Measurements from ENCODE around the gene RAB40A. TPM values are rescaled to one million over a fixed set of nuclear protein-coding genes. Genes with fewer than 3 reads are reported as not detected.
"Not testable (repeated sequence)": the region's sequence is repeated elsewhere in the genome, so short reads cannot be mapped to it uniquely, and the experiment has no call there.

Gene RAB40A
- total RNA-seq, 4 donors from 2014 or later = not detected

DNA sequence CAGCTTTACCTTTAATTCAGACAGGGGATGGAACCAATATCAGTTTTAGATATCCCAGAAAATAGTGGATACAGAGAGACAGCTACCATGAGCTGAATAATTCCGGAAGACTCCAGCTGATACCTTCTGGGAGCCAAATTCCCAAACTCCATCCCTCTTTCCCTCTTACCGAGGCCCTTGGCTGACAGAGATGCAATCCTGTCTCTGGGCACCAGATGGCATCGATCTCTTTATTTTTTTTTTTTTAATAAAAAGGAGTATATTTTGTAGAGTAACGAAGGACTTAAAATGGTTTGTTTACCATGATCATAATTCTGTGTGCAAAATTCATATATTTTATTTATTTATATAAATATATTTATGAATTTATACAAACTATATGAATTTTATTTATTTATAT lies 31.0 kb downstream of the RAB40A start:
- no peaks in the 10 kb centered on the region for H3K27me3 ChIP-seq
- TF ChIP-seq, protein P1, sequence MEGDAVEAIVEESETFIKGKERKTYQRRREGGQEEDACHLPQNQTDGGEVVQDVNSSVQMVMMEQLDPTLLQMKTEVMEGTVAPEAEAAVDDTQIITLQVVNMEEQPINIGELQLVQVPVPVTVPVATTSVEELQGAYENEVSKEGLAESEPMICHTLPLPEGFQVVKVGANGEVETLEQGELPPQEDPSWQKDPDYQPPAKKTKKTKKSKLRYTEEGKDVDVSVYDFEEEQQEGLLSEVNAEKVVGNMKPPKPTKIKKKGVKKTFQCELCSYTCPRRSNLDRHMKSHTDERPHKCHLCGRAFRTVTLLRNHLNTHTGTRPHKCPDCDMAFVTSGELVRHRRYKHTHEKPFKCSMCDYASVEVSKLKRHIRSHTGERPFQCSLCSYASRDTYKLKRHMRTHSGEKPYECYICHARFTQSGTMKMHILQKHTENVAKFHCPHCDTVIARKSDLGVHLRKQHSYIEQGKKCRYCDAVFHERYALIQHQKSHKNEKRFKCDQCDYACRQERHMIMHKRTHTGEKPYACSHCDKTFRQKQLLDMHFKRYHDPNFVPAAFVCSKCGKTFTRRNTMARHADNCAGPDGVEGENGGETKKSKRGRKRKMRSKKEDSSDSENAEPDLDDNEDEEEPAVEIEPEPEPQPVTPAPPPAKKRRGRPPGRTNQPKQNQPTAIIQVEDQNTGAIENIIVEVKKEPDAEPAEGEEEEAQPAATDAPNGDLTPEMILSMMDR (IDR thresholded peaks at IDR 0.05 in 4 of 5, conservative IDR thresholded peaks at IDR 0.05 in 1 of 5) = no peak
- TF ChIP-seq POLR2A (IDR thresholded peaks at IDR 0.05) = no peak

DNA sequence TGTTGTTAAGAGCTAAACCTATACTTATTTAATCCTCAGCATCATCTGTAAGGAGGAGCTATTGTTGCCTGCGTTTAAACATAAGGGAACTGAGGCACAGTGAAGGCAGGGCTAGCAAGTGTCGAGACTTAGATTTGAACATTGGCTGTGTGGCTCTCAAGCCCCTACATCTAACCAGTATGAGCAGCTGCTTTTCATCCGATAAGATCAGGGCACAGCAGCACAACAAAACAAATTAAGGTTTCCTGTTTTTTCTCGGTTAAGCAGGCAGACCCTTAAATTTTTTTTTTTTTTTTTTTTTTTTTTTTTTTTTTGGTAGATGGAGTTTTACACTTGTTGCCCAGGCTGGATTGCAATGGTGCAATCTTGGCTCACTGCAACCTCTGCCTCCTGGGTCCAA lies 35.6 kb downstream of the RAB40A start:
- DNase-seq = no peak
- TF ChIP-seq, protein P1 (IDR thresholded peaks at IDR 0.05 in 4 of 5, conservative IDR thresholded peaks at IDR 0.05 in 1 of 5) = no peak
- no peak for TF ChIP-seq POLR2A (IDR thresholded peaks at IDR 0.05)
- ATAC-seq = no peak
- no peaks in the 10 kb centered on the region for H3K27me3 ChIP-seq
- no peaks in the 10 kb centered on the region for H3K36me3 ChIP-seq
- H3K4me1 ChIP-seq = no peaks in the 10 kb centered on the region
- H3K9me3 ChIP-seq = no peaks in the 10 kb centered on the region
- in situ Hi-C loops (cut with MboI; ENCODE audit: low sequenced_read_pairs in 4 of 4) (no loop called here), intact Hi-C loops (cut with DNase I; ENCODE audit: low total_unique reads) (no loop called here)
- no peak overlapping the region for H3K4me3 ChIP-seq
- H3K27ac ChIP-seq = no peak overlapping the region

More for the DNA sequence above, 31.0 kb downstream of the RAB40A start:
- no peak overlapping the region for H3K4me3 ChIP-seq
- H3K36me3 ChIP-seq = no peaks in the 10 kb centered on the region
- no peak overlapping the region for H3K27ac ChIP-seq
- no peaks in the 10 kb centered on the region for H3K9me3 ChIP-seq
- in situ Hi-C loops (cut with MboI; ENCODE audit: low sequenced_read_pairs in 4 of 4) = no loop called here
- intact Hi-C loops (cut with DNase I; ENCODE audit: low total_unique reads) = no loop called here
- no peak for ATAC-seq
- H3K4me1 ChIP-seq = no peaks in the 10 kb centered on the region
- no peak for DNase-seq

DNA sequence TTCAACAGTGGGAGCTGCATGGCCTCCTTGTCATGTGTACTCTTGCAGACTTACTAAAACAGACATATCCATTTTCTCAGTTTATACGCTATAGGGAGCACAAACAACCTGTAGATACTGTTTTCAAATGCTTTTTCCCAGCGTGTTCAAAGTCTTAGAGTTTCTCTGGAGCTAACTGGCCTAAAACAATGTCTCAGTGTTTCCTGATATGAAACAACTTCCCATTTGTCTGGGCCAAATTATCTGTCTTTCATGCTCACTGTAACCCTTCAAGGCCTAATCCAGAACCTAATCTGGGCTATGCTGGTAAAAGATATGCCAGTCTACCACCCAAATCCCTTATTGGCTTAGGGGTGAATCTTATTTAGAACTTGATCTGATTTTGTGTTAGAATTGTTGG lies 38.8 kb downstream of the RAB40A start:
- intact Hi-C loops (cut with DNase I; ENCODE audit: low total_unique reads) (no loop called here), in situ Hi-C loops (cut with MboI; ENCODE audit: low sequenced_read_pairs in 4 of 4) (no loop called here)
- no peak for ATAC-seq

DNA sequence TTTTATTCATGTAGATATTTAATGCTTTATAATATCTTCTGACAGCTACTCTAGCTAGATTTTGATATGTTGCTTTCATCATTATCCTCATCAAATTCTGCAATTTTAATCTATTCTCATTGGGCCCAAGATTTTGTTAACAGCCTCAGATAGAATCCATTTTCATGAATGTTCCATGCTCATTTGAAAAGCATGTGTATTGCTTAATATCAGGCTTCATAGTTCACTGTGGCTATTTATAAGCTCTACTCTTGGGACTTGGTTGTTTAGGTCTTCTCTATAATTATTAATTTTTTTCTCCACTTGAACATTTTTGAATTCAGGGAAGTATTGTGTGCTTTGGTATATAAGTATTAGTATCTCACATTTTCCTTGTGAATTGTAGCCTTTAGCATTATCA lies 41.8 kb downstream of the RAB40A start:
- ATAC-seq (no peak), DNase-seq (no peak)
- no peaks in the 10 kb centered on the region for H3K4me1 ChIP-seq
- in situ Hi-C loops (cut with MboI; ENCODE audit: low sequenced_read_pairs in 4 of 4) = no loop called here
- no peaks in the 10 kb centered on the region for H3K27me3 ChIP-seq
- H3K4me3 ChIP-seq = no peak overlapping the region
- TF ChIP-seq, protein P1 (IDR thresholded peaks at IDR 0.05 in 4 of 5, conservative IDR thresholded peaks at IDR 0.05 in 1 of 5) = no peak
- no peak for TF ChIP-seq POLR2A (IDR thresholded peaks at IDR 0.05)
- H3K9me3 ChIP-seq = no peaks in the 10 kb centered on the region
- no peaks in the 10 kb centered on the region for H3K36me3 ChIP-seq
- intact Hi-C loops (cut with DNase I; ENCODE audit: low total_unique reads) = no loop called here
- no peak overlapping the region for H3K27ac ChIP-seq

More for the DNA sequence above, 38.8 kb downstream of the RAB40A start:
- Histone ChIP-seq H3K27ac (no peak overlapping the region), H3K36me3 (no peaks in the 10 kb centered on the region), H3K4me1 (no peaks in the 10 kb centered on the region), H3K9me3 (no peaks in the 10 kb centered on the region), H3K4me3 (no peak overlapping the region), H3K27me3 (no peaks in the 10 kb centered on the region)
- TF ChIP-seq, protein P1 (IDR thresholded peaks at IDR 0.05 in 4 of 5, conservative IDR thresholded peaks at IDR 0.05 in 1 of 5) = no peak
- no peak for TF ChIP-seq POLR2A (IDR thresholded peaks at IDR 0.05)
- DNase-seq = no peak

DNA sequence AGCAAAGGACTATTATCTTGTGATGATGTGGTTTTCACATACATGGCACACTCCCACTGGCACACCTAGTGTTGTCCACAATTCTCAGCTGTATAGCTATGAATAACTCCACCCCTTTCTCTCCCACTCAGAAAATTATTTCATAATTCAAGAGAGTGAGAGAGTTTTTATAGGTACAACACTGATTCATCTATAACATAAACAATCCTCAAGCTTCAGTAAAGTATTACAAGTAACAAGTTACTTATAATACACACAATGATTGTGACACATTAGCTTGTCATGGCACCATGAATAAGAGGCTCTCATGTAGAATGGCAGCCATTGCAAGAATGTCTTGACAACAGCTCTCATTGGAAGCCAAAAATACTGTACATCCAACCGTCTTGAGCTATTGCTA lies 43.9 kb downstream of the RAB40A start:
- Histone ChIP-seq H3K4me1 (no peaks in the 10 kb centered on the region), H3K36me3 (no peaks in the 10 kb centered on the region), H3K27me3 (no peaks in the 10 kb centered on the region), H3K4me3 (no peak overlapping the region), H3K9me3 (no peaks in the 10 kb centered on the region), H3K27ac (no peak overlapping the region)
- TF ChIP-seq, protein P1 (IDR thresholded peaks at IDR 0.05 in 4 of 5, conservative IDR thresholded peaks at IDR 0.05 in 1 of 5) = no peak
- no peak for TF ChIP-seq POLR2A (IDR thresholded peaks at IDR 0.05)
- ATAC-seq (no peak), DNase-seq (no peak)
- intact Hi-C loops (cut with DNase I; ENCODE audit: low total_unique reads) (no loop called here), in situ Hi-C loops (cut with MboI; ENCODE audit: low sequenced_read_pairs in 4 of 4) (no loop called here)

DNA sequence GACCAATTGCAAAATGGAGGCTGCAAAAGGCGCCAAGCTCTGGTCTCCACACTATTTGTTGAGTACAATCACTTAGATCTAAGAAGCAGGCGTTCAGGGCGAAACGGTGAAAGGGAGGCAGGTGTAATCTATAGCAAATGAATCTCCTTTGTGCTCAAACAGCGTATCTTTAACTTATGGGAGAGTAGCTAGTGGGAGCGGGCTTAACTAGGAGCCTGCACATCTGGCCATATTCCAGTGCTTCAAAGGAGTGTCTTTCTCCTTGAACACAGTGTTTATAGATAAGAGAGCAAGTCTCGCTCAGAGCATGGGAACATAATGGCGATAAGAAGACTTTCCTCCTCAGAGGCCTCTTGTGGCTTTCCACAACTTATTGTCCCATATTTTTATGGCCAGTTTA lies 49.3 kb downstream of the RAB40A start:
- DNase-seq; H3K4me1 ChIP-seq; intact Hi-C loops (cut with DNase I; ENCODE audit: low total_unique reads); H3K4me3 ChIP-seq; H3K27ac ChIP-seq; H3K27me3 ChIP-seq; H3K36me3 ChIP-seq; H3K9me3 ChIP-seq; ATAC-seq: not testable (repeated sequence)
- in situ Hi-C loops (cut with MboI; ENCODE audit: low sequenced_read_pairs in 4 of 4) = loop anchor here (10.0 to 25.0 kb wide), 3 partner anchors 133 to 258 kb away; partner anchors contain the start of genes TCEAL7 (in 3 of the 4) and BEX4 (in 1 of the 4)

All from gastrocnemius medialis (tissue), 4 donors.